ENCODE data around the gene TAF4B.
"Not testable (repeated sequence)": the region's sequence is repeated elsewhere in the genome, so short reads cannot be mapped to it uniquely, and the experiment has no call there.

DNA sequence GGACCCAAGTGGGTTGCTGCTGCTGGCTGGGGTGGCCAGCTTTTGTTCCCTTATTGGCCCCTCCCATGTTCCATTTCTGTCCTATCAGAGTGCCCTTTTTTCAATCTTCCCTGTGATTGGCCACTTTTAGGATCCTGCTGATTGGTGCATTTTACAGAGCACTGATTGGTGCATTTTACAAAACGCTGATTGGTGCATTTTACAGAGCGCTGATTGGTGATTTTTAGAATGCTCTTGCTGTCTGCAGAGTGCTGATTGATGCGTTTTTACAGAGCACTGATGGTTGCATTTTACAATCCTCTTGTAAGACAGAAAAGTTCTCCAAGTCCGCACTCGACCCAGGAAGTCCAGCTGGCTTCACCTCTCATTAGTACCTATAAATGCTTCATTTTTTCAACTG is 19.2 kb downstream of the TAF4B start:
- TF ChIP-seq, protein P1, sequence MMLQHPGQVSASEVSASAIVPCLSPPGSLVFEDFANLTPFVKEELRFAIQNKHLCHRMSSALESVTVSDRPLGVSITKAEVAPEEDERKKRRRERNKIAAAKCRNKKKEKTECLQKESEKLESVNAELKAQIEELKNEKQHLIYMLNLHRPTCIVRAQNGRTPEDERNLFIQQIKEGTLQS (CRISPR knock-in tag; conservative IDR thresholded peaks at IDR 0.05) = not testable (repeated sequence)
- TF ChIP-seq, protein P2, sequence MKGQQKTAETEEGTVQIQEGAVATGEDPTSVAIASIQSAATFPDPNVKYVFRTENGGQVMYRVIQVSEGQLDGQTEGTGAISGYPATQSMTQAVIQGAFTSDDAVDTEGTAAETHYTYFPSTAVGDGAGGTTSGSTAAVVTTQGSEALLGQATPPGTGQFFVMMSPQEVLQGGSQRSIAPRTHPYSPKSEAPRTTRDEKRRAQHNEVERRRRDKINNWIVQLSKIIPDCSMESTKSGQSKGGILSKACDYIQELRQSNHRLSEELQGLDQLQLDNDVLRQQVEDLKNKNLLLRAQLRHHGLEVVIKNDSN (CRISPR knock-in tag; IDR thresholded peaks at IDR 0.05) = not testable (repeated sequence)
- not testable (repeated sequence) for TF ChIP-seq NR2C2 (CRISPR knock-in tag; IDR thresholded peaks at IDR 0.05); SMAD4 (CRISPR knock-in tag; IDR thresholded peaks at IDR 0.05); SMAD3 (CRISPR knock-in tag; IDR thresholded peaks at IDR 0.05; ENCODE audit: borderline replicate concordance); SP1 (CRISPR knock-in tag; conservative IDR thresholded peaks at IDR 0.05)
- TF ChIP-seq, protein P3, sequence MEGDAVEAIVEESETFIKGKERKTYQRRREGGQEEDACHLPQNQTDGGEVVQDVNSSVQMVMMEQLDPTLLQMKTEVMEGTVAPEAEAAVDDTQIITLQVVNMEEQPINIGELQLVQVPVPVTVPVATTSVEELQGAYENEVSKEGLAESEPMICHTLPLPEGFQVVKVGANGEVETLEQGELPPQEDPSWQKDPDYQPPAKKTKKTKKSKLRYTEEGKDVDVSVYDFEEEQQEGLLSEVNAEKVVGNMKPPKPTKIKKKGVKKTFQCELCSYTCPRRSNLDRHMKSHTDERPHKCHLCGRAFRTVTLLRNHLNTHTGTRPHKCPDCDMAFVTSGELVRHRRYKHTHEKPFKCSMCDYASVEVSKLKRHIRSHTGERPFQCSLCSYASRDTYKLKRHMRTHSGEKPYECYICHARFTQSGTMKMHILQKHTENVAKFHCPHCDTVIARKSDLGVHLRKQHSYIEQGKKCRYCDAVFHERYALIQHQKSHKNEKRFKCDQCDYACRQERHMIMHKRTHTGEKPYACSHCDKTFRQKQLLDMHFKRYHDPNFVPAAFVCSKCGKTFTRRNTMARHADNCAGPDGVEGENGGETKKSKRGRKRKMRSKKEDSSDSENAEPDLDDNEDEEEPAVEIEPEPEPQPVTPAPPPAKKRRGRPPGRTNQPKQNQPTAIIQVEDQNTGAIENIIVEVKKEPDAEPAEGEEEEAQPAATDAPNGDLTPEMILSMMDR (IDR thresholded peaks at IDR 0.05) = not testable (repeated sequence)
- TF ChIP-seq, protein P4, sequence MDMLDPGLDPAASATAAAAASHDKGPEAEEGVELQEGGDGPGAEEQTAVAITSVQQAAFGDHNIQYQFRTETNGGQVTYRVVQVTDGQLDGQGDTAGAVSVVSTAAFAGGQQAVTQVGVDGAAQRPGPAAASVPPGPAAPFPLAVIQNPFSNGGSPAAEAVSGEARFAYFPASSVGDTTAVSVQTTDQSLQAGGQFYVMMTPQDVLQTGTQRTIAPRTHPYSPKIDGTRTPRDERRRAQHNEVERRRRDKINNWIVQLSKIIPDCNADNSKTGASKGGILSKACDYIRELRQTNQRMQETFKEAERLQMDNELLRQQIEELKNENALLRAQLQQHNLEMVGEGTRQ (CRISPR knock-in tag; IDR thresholded peaks at IDR 0.05) = not testable (repeated sequence)

Measured in WTC11 (cell line).